Measurements from ENCODE around the gene TLR9.

- no peak for TF ChIP-seq CTCF (conservative IDR thresholded peaks at IDR 0.05 in 1 of 2, IDR thresholded peaks at IDR 0.05 in 1 of 2; ENCODE audit: low read depth in 1 of 2, low read length in 2 of 2)
- no peak for TF ChIP-seq EZH2 (IDR thresholded peaks at IDR 0.05; ENCODE audit: low read length, missing control alignments)
These were observed 24.2 kb upstream of the TLR9 start for GRCh38 chr3:52249683-52250082.

All from fibroblast of lung (primary cell).